Subcutaneous adipose tissue (tissue), 4 donors: Measurements from ENCODE around the gene PTCHD1. TPM values are rescaled to one million over a fixed set of nuclear protein-coding genes. Genes with fewer than 3 reads are reported as not detected.

Source experiments
- total RNA-seq, 4 donors: library from RNA; depleted of rRNA; stranded (reverse); fragments of >200 nt; gene quantifications; one replicate each; pipeline ENCODE4 v1.1.0, GENCODE V29; 2016
- TF ChIP-seq, protein P1 (sequence below): fragments of 450-650 bp; IDR thresholded peaks from one replicate; pipeline ENCODE4 v1.5.1; 2016; ENCODE audit warnings: low read depth, mild to moderate bottlenecking, control low read depth, antibody characterized with exemption, moderate library complexity

PTCHD1 gene
- total RNA-seq, 4 donors from 2014 or later = under 0.01 to 0.51 (median 0.19) TPM

DNA sequence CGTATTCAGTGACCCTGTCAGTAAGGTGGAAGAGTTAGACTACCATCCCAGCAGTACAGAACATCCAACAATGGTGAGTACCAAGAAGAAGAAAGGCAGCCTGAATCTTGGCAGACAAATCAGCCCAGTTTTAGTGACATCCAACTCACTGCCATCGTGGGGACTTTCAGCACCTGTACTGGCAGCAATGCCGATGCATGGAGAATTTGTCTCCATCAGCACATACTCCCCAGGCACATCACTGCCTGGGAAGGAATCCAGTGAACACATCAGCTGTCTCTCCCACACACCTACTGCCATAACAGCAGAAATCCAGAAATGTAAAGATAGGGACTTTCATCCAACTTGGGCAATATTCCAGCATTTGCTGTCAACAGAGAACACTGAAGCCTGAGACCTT is 29.8 kb downstream of the PTCHD1 start:
- TF ChIP-seq, protein P1, sequence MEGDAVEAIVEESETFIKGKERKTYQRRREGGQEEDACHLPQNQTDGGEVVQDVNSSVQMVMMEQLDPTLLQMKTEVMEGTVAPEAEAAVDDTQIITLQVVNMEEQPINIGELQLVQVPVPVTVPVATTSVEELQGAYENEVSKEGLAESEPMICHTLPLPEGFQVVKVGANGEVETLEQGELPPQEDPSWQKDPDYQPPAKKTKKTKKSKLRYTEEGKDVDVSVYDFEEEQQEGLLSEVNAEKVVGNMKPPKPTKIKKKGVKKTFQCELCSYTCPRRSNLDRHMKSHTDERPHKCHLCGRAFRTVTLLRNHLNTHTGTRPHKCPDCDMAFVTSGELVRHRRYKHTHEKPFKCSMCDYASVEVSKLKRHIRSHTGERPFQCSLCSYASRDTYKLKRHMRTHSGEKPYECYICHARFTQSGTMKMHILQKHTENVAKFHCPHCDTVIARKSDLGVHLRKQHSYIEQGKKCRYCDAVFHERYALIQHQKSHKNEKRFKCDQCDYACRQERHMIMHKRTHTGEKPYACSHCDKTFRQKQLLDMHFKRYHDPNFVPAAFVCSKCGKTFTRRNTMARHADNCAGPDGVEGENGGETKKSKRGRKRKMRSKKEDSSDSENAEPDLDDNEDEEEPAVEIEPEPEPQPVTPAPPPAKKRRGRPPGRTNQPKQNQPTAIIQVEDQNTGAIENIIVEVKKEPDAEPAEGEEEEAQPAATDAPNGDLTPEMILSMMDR = no peak

DNA sequence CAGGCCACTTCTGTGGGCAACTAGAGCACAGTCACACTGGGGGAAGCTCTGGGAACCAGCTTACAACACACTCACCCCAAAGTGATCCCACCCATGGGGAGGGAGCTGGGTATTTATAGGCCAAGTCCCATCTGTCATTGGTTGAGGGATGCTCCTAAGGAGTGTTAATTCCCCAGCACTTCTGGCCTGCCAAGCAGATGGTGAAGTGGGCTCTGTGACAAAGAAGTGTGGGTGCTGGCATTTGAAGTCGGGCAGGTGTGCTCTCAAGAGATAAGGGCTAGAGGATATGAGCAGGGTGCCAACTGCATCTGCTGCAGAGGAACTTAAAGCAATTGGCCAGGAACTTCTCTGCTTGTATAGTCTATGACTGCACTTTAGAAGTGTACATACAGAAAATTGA is 30.9 kb downstream of the PTCHD1 start:
- TF ChIP-seq, protein P1 = no peak

DNA sequence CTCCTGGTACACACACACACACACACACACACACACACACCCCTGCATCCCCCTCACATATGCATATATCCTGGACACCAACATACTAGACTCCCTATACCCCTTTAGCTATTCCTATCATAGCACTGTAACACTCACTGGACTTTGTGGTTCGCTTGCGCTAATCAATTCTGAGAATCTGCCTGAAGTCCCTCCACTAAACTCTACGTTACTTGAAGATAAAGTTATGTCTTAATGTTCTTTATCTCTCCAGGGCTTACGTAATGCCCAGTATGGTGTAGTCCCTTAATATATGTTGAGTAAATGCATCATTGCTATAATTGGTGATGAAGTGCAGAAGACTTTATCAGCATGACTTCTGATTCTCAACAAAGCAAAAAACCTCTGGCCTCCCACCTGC is 32.3 kb downstream of the PTCHD1 start:
- TF ChIP-seq, protein P1 = no peak

GRCh38 chrX:23369027-23369426 is 34.4 kb downstream of the PTCHD1 start:
- TF ChIP-seq, protein P1 = no peak

DNA sequence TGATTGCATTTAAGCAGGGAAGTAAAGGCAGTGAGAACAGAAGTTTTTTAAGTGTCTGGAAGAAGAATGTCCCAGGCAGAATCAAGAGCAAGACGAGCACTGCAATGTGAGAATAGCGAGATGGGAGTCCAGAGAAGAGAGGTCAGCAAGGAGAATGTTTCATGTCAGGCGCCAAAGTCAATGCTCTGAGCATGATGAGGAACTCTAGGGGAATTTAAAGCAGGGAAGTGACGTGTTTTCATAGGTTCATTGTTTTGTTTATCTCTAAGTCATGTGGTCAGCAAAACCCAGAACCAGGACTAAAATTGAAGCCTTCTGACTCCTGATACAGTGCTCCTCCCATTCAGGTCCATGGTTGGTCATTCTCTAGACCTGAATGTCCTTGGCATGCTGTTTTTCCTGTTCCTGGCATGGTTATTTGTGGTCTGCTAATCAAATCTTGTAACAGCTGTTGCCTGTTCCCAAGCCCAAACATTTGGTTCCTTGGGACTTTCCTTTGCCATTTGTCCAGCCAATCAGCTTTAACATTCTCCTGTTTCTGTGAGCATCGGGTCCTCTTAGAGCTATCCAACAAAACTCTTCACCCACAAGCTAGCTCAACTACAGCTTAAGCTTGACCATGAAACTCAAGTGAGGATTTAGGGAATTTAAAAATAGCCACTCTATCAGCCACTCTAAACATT is 37.7 kb downstream of the PTCHD1 start:
- TF ChIP-seq, protein P1 = no peak

DNA sequence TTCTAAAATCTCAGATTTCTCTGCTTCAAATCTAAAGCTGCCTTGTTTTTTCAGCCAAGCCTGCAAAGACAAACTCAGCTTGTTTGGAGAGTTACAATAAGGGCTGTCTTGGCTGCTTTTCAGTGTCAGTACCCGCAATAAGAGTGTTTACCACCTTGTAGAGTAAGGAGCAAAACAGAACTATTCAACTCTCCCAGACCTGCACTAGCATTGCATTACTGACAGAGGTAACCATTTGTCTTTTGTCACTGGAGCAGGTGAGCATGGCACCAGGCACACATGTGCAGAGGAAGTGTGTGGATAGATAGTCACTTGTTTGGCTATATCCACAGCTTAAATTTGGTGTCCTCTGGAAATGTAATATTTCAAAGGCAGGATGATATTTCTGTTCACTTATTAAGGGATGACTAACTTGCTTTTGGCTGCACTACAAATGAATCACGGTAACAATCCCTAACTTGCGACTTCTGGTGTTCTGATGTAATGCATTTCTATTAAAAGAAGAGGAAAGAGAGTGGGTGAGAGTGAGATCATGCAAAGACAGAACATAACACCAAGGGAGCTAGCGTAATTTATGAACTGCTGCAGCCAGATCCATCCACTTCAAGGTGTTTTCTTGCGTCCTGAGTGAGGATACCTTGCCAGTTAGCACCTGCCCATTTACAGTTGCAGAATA is 38.6 kb downstream of the PTCHD1 start:
- TF ChIP-seq, protein P1 = no peak

DNA sequence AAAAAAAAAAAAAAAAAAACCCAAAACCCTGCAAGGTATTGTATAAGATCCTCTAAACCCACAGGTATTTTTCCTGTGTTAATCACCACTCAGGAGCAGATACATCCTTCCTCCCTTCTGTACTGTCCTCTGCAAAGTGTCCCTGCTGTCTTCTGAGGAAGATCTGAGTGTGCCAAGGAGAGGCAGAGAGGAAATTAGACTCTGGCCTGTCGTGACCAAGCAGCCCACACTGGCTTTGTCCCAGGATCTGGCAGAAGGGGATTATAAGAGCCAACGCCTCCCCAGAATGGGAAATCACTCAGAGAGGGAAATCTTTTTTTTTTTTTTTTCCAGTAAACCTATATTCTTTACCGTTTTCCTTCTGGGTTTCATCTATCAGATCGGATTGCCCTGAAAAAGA is 39.6 kb downstream of the PTCHD1 start:
- TF ChIP-seq, protein P1 = no peak
